Osteocyte (in vitro differentiated cells): ENCODE results near the gene SRXN1. TPM values are rescaled to one million over a fixed set of nuclear protein-coding genes. Genes with fewer than 3 reads are reported as not detected.

Experiments
- DNase-seq: peaks from one replicate; pipeline ENCODE4 v3.0.0; 2021; ENCODE audit warnings: mixed read lengths; ENCODE audit not compliant: unreplicated experiment; ENCODE audit errors: extremely low spot score
- H3K27ac Mint-ChIP-seq: one replicate; pipeline ENCODE4 v1.8.0; 2021; ENCODE audit warnings: mild to moderate bottlenecking, mixed read lengths; ENCODE audit not compliant: unreplicated experiment
- H3K27me3 Mint-ChIP-seq: one replicate; pipeline ENCODE4 v1.8.0; 2021; ENCODE audit warnings: mixed read lengths; ENCODE audit not compliant: unreplicated experiment
- H3K36me3 Mint-ChIP-seq: one replicate; pipeline ENCODE4 v1.8.0; 2021; ENCODE audit warnings: mixed read lengths; ENCODE audit not compliant: unreplicated experiment
- H3K4me1 Mint-ChIP-seq: one replicate; pipeline ENCODE4 v1.8.0; 2021; ENCODE audit warnings: mixed read lengths; ENCODE audit not compliant: unreplicated experiment
- H3K4me3 Mint-ChIP-seq: one replicate; pipeline ENCODE4 v1.8.0; 2021; ENCODE audit warnings: mild to moderate bottlenecking, moderate library complexity, mixed read lengths; ENCODE audit not compliant: unreplicated experiment
- H3K9me3 Mint-ChIP-seq: one replicate; pipeline ENCODE4 v1.8.0; 2021; ENCODE audit warnings: mixed read lengths; ENCODE audit not compliant: unreplicated experiment
- total RNA-seq: library from RNA; stranded (reverse); gene quantifications from 2 replicates; pipeline ENCODE4 v1.2.1, GENCODE V29; 2021
- TF ChIP-seq, protein P1 (sequence below): fragments of 200-600 bp; sonication (generic); IDR thresholded peaks from 2 replicates; pipeline ENCODE4 v1.5.0; 2021; ENCODE audit warnings: antibody characterized with exemption, mild to moderate bottlenecking, moderate library complexity

The SRXN1 gene
- total RNA-seq, 1 donor from 2014 or later, result 14.3 TPM

DNA sequence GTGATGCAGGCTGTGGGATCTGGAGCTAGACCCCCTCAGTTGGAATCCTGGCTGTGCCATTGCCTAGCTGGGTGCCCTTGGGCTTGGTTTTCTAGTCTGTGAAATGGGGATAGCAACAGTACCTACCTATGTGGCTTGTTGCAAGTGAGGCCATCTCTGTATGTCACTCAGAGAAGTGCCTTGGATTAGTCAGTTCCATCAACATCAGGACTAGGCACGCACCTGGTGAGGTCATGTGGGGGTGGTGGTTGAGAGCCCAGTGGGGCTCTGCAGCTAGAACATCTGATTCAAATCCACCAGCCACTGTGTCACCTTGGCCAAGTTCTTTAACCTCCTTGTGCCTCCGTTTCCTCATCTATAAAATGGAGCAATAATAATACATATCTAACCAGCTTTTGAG lies 55.4 kb downstream of the SRXN1 start:
- Mint-ChIP-seq H3K4me3 (no peak overlapping the region), H3K27ac (no peak overlapping the region), H3K4me1 (no peaks in the 10 kb centered on the region), H3K36me3 (no peaks in the 10 kb centered on the region), H3K9me3 (no peaks in the 10 kb centered on the region), H3K27me3 (peaks cover 2% of the 10 kb centered on the region)
- TF ChIP-seq, protein P1, sequence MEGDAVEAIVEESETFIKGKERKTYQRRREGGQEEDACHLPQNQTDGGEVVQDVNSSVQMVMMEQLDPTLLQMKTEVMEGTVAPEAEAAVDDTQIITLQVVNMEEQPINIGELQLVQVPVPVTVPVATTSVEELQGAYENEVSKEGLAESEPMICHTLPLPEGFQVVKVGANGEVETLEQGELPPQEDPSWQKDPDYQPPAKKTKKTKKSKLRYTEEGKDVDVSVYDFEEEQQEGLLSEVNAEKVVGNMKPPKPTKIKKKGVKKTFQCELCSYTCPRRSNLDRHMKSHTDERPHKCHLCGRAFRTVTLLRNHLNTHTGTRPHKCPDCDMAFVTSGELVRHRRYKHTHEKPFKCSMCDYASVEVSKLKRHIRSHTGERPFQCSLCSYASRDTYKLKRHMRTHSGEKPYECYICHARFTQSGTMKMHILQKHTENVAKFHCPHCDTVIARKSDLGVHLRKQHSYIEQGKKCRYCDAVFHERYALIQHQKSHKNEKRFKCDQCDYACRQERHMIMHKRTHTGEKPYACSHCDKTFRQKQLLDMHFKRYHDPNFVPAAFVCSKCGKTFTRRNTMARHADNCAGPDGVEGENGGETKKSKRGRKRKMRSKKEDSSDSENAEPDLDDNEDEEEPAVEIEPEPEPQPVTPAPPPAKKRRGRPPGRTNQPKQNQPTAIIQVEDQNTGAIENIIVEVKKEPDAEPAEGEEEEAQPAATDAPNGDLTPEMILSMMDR, result no peak
- no peak for DNase-seq

Other genes starting within 250 kb of the SRXN1 start
- 103 and 119 TPM in 2 replicates for gene RBCK1, start 244.9 kb downstream of the SRXN1 start, total RNA-seq
- 52.8 and 54.1 TPM in 2 replicates for gene TBC1D20, start 190.7 kb downstream of the SRXN1 start, total RNA-seq
- 129 TPM in 2 replicates for gene CSNK2A1, start 109.4 kb downstream of the SRXN1 start, total RNA-seq
- gene TCF15, start 42.9 kb downstream of the SRXN1 start, total RNA-seq, result not detected in 2 replicates
- not detected in 2 replicates for gene SCRT2, start 22.6 kb upstream of the SRXN1 start, total RNA-seq
- gene SLC52A3, start 115.3 kb upstream of the SRXN1 start, total RNA-seq, result not detected in 2 replicates
- gene FAM110A, start 180.5 kb upstream of the SRXN1 start, total RNA-seq, result 2.6 and 2.7 TPM in 2 replicates